K562 (cell line): ENCODE measurements around the gene TFAP2B. TPM values are rescaled to one million over a fixed set of nuclear protein-coding genes. Genes with fewer than 3 reads are reported as not detected.

Experiments used
- ATAC-seq: fragments of 200-7000 bp; cut with Tn5 transposase; 3 replicates; pipeline ENCODE4 v1.9.1; 2020; ENCODE audit warnings: moderate library complexity
- BruUV-seq: library from RNA; stranded (reverse); fragments of 400-500 nt; replicated peaks from 2 replicates; lab custom pipeline; 2021; lab: Mats Ljungman, UMichigan
- CTCF ChIA-PET: fragments of 300-600 bp; formaldehyde crosslinking; extraction: SDS; loops from one replicate; lab custom pipeline; 2021; ENCODE audit warnings: low intra/inter-chr PET ratio; lab: Yijun Ruan, JAX
- POLR2A ChIA-PET: fragments of 300-600, 350-650 bp; sonication (Branson Sonifier 250); formaldehyde crosslinking; extraction: SDS; loops from one replicate; lab custom pipeline; 2021; ENCODE audit warnings: antibody characterized with exemption, inconsistent platforms; lab: Yijun Ruan, JAX
- DNase-seq, 4 experiments: peaks; one replicate each; pipeline versions ENCODE4 v3.0.0 to v3.0.0-alpha.2; 2011 to 2018; ENCODE audit warnings: low spot score in 3 of 4, mixed read lengths in 3 of 4; ENCODE audit errors: extremely low read depth in 1 of 4
- FAIRE-seq: peaks from 2 replicates; lab custom pipeline; 2011; peaks lifted over from hg19 to GRCh38; lab: Jason Lieb, UNC
- H2AFZ ChIP-seq: 2 replicates; pipeline ENCODE4 v1.6.0; 2011; ENCODE audit warnings: low read depth, low read length, control low read depth, inconsistent platforms
- H3K27ac ChIP-seq: fragments of 200-600 bp; 3 replicates; pipeline ENCODE4 v1.8.0; 2011; ENCODE audit warnings: low read depth, mild to moderate bottlenecking, control low read depth, inconsistent platforms, low read length, moderate library complexity, mixed read lengths; ENCODE audit errors: extremely low read depth
- H3K27me3 ChIP-seq, 2 experiments: fragments of 300-600 bp in 1 of 2; 2 replicates in 1 of 2; 3 replicates in 1 of 2; pipeline versions ENCODE4 v1.6.0 to v1.8.0; 2011; ENCODE audit warnings: inconsistent platforms in 2 of 2, low read length in 2 of 2, mild to moderate bottlenecking in 1 of 2, mixed read lengths in 1 of 2, moderate library complexity in 1 of 2; ENCODE audit not compliant: control insufficient read depth in 2 of 2, insufficient read depth in 2 of 2
- H3K36me3 ChIP-seq: fragments of 300-600 bp; 3 replicates; pipeline ENCODE4 v1.8.0; 2011; ENCODE audit warnings: mild to moderate bottlenecking, low read length, inconsistent platforms; ENCODE audit not compliant: control insufficient read depth, insufficient read depth
- H3K4me1 ChIP-seq, 2 experiments: fragments of 200-600 bp in 1 of 2; replicated peaks in 1 of 2; 2 replicates in 1 of 2; 3 replicates in 1 of 2; pipeline versions ENCODE4 v1.5.1 to v1.8.0; 2011; ENCODE audit warnings: inconsistent platforms in 2 of 2, low read length in 2 of 2, mild to moderate bottlenecking in 1 of 2, mixed read lengths in 1 of 2, moderate library complexity in 1 of 2; ENCODE audit not compliant: control insufficient read depth in 2 of 2, insufficient read depth in 2 of 2
- H3K4me2 ChIP-seq: 2 replicates; pipeline ENCODE4 v1.6.1; 2011; ENCODE audit warnings: low read length, control low read depth, inconsistent platforms, mixed read lengths; ENCODE audit not compliant: insufficient read depth
- H3K4me3 ChIP-seq: fragments of 200-600 bp; sonication (generic), shearing (Covaris generic); 2 replicates; pipeline ENCODE4 v1.5.1; 2016; ENCODE audit warnings: control low read depth, inconsistent platforms
- H3K79me2 ChIP-seq: fragments of 200-600 bp; 3 replicates; pipeline ENCODE4 v1.8.0; 2011; ENCODE audit warnings: low read length, inconsistent platforms; ENCODE audit not compliant: control insufficient read depth, insufficient read depth
- H3K9ac ChIP-seq, 2 experiments: 2 replicates each; pipeline versions ENCODE4 v1.6.0 to v1.6.1; 2011; ENCODE audit warnings: low read depth in 2 of 2, low read length in 2 of 2, control low read depth in 1 of 2, inconsistent platforms in 1 of 2, mild to moderate bottlenecking in 1 of 2, mixed read lengths in 1 of 2; ENCODE audit not compliant: insufficient read depth in 1 of 2
- H3K9me1 ChIP-seq: one replicate; pipeline ENCODE4 v1.6.0; 2011; ENCODE audit warnings: inconsistent platforms, mild to moderate bottlenecking, low read length, moderate library complexity; ENCODE audit not compliant: control insufficient read depth, insufficient read depth
- H3K9me3 ChIP-seq: replicated peaks from 2 replicates; pipeline ENCODE4 v1.5.1; 2011; ENCODE audit warnings: low read depth, low read length, inconsistent platforms; ENCODE audit not compliant: control insufficient read depth, insufficient read depth
- H4K20me1 ChIP-seq: replicated peaks from 2 replicates; pipeline ENCODE4 v1.6.1; 2011; ENCODE audit warnings: low read length, inconsistent platforms, mixed read lengths; ENCODE audit not compliant: control insufficient read depth, insufficient read depth
- ARHGAP35 ChIP-seq: fragments of 450-650 bp; IDR thresholded peaks from 2 replicates; pipeline ENCODE4 v1.6.1; 2018; ENCODE audit not compliant: partially characterized antibody
- CAMTA2 ChIP-seq: fragments of 250-450 bp; sonication (Bioruptor Pico); conservative IDR thresholded peaks from 2 replicates; pipeline ENCODE4 v1.5.1; 2022
- EZH2 ChIP-seq: IDR thresholded peaks from 2 replicates; pipeline ENCODE4 v1.6.1; 2012; ENCODE audit warnings: low read depth, mild to moderate bottlenecking, inconsistent platforms, low read length, borderline replicate concordance
- HNRNPL ChIP-seq: fragments of 200-400 bp; formaldehyde crosslinking; IDR thresholded peaks from 2 replicates; pipeline ENCODE4 v1.6.1; 2017; ENCODE audit warnings: low read depth, mild to moderate bottlenecking, low read length
- JUNB ChIP-seq: fragments of 450-650 bp; formaldehyde crosslinking; conservative IDR thresholded peaks from 2 replicates; pipeline ENCODE4 v1.4.0; 2020; ENCODE audit warnings: mild to moderate bottlenecking
- MAFG ChIP-seq: fragments of 450-650 bp; conservative IDR thresholded peaks from 2 replicates; pipeline ENCODE4 v1.6.1; 2016; ENCODE audit warnings: missing genetic modification characterization, missing compliant biosample characterization
- MAZ ChIP-seq, 2 experiments: fragments of 450-650 bp in 1 of 2; sonication (generic) in 1 of 2; formaldehyde crosslinking; IDR thresholded peaks in 1 of 2; conservative IDR thresholded peaks in 1 of 2; 2 replicates each; pipeline versions ENCODE4 v1.4.0 to v1.5.0; 2020; ENCODE audit warnings: mild to moderate bottlenecking in 1 of 2, missing genetic modification reagents in 1 of 2
- NCOA2 ChIP-seq, 2 experiments: fragments of 450-650 bp; IDR thresholded peaks; 2 replicates each; pipeline ENCODE4 v1.6.1; 2018; ENCODE audit warnings: mild to moderate bottlenecking in 2 of 2, moderate library complexity in 1 of 2; ENCODE audit not compliant: partially characterized antibody in 2 of 2
- NFE2L1 ChIP-seq: fragments of 450-650 bp; IDR thresholded peaks from 2 replicates; pipeline ENCODE4 v1.6.1; 2016; ENCODE audit warnings: missing genetic modification characterization, low read depth, mild to moderate bottlenecking, missing compliant biosample characterization, moderate library complexity, borderline replicate concordance
- PML ChIP-seq: IDR thresholded peaks from 2 replicates; pipeline ENCODE4 v1.6.1; 2012; ENCODE audit warnings: low read length, inconsistent platforms
- ZC3H8 ChIP-seq: fragments of 450-650 bp; IDR thresholded peaks from 2 replicates; pipeline ENCODE4 v1.6.1; 2017
- ZEB2 ChIP-seq: fragments of 450-650 bp; IDR thresholded peaks from 2 replicates; pipeline ENCODE4 v1.6.1; 2016
- ZNF395 ChIP-seq: fragments of 200-800 bp; sonication (Bioruptor generic); IDR thresholded peaks from 2 replicates; pipeline ENCODE4 v1.6.1; 2017; ENCODE audit warnings: missing genetic modification characterization, missing compliant biosample characterization
- ZNF518B ChIP-seq: fragments of 250-450 bp; sonication (Bioruptor Pico); IDR thresholded peaks from 2 replicates; pipeline ENCODE4 v1.5.0; 2021; ENCODE audit warnings: mild to moderate bottlenecking, moderate library complexity
- ZNF655 ChIP-seq: fragments of 250-450 bp; sonication (Bioruptor Pico); IDR thresholded peaks from 2 replicates; pipeline ENCODE4 v1.5.0; 2021
- ZNF764 ChIP-seq: fragments of 250-450 bp; sonication (Bioruptor Pico); IDR thresholded peaks from 2 replicates; pipeline ENCODE4 v1.4.0; 2020; ENCODE audit warnings: low read depth, mild to moderate bottlenecking, moderate library complexity
- ZNF785 ChIP-seq: fragments of 250-450 bp; sonication (Bioruptor Pico); IDR thresholded peaks from 2 replicates; pipeline ENCODE4 v1.4.0; 2020; ENCODE audit warnings: mild to moderate bottlenecking
- WGBS: fragments of 100-300 bp; shearing (Covaris generic); methylation state at CpG from one replicate; pipeline ENCODE4 v1.1.6; 2016; ENCODE audit warnings: low coverage, mixed read lengths; ENCODE audit not compliant: insufficient coverage; ENCODE audit errors: missing lambda C conversion rate; 5-methylcytosine and 5-hydroxymethylcytosine counted together
- in situ Hi-C: fragments of 300-500 bp; cut with MboI; formaldehyde crosslinking; loops from 4 replicates; pipeline ENCODE4 v1.15.0; 2018; ENCODE audit warnings: inconsistent platforms, mixed read lengths
- intact Hi-C: fragments of 100-400 bp; cut with micrococcal nuclease; formaldehyde crosslinking; loops from 2 replicates; pipeline ENCODE4 v1.14.2; 2022
- polyA plus RNA-seq, 8 experiments: library from polyadenylated mRNA; depleted of rRNA in 4 of 8; stranded (reverse) in 5 of 8; unstranded in 3 of 8; fragments of >200 nt; fragmentation: Nextera tagmentation in 2 of 8; fragmentation: Illumina TruSeq in 1 of 8; extraction: Ambion mirVana in 2 of 8; extraction: Trizol in 1 of 8; gene quantifications; 2 replicates each; pipeline versions ENCODE4 v1.2.1 to v1.2.3, GENCODE V29; 2011 to 2014; ENCODE audit warnings: inconsistent platforms in 1 of 8, missing spikeins in 1 of 8
- total RNA-seq, 7 experiments: library from RNA; depleted of rRNA in 6 of 7; stranded (reverse); fragments of >200 nt in 6 of 7; fragmentation: Illumina TruSeq in 2 of 7; extraction: Trizol in 2 of 7; gene quantifications; 2 replicates each; pipeline versions ENCODE4 v1.2.1 to v1.2.3, GENCODE V29; 2011 to 2021; ENCODE audit warnings: low replicate concordance in 1 of 7

Gene TFAP2B
- total and polyA plus RNA-seq, 9 of the 15 experiments (the other 6 are each of a cell fraction or from before 2014, with no cell fraction given) = not detected

- under 1% methylated on average over 16 of the region's 16 CpGs for WGBS
- peak overlapping the region; percentile 88 for H3K4me2 ChIP-seq
- BruUV-seq = no TSS peak
- peak overlapping the region; percentile 47 for H3K4me3 ChIP-seq
- H2AFZ ChIP-seq = peak overlapping the region; percentile 99
- peak overlapping the region; percentile 40; the same call in 2 of the 3 replicates for H3K27ac ChIP-seq
- no peaks in the 10 kb centered on the region for H3K9me1 ChIP-seq
- H3K9ac ChIP-seq = peak overlapping the region in 1 of 2 experiments; percentile 77; a peak in 2 of 4 replicates
- peak; percentile 35 to 53 (median 50) for DNase-seq
- FAIRE-seq = no peak
- POLR2A ChIA-PET = no interaction called here
- ATAC-seq = peak; percentile 79
- peaks cover 0 to 5% of the 10 kb centered on the region in 2 experiments; a peak in 1 of 5 replicates for H3K27me3 ChIP-seq
- intact Hi-C loops (loop anchor here (1.0 to 10.0 kb wide), 9 partner anchors 59 to 1205 kb away; no protein-coding TSS in a partner anchor), in situ Hi-C loops (loop anchor here (10.0 to 25.0 kb wide), 3 partner anchors 539 to 1197 kb away; no protein-coding TSS in a partner anchor)
- no peaks in the 10 kb centered on the region for H3K79me2 ChIP-seq
- no peaks in the 10 kb centered on the region for H3K4me1 ChIP-seq
- CTCF ChIA-PET = interaction anchor here (0.6 to 2.1 kb wide), 11 partner anchors 23 to 1235 kb away, joined by 3 to 10 read pairs (median 3); no protein-coding TSS in a partner anchor
- H3K36me3 ChIP-seq = no peaks in the 10 kb centered on the region
- 0 out of 2 replicates have a peak, but pooled peaks cover 3% of the 10 kb centered on the region for H3K9me3 ChIP-seq
- no peaks in the 10 kb centered on the region for H4K20me1 ChIP-seq
- no peak for TF ChIP-seq MAFG (tag)
- TF ChIP-seq ZNF395 (CRISPR knock-in tag) = no peak
- no peak for TF ChIP-seq MAZ (CRISPR knock-in tag; conservative IDR thresholded peaks at IDR 0.05 in 1 of 2, IDR thresholded peaks at IDR 0.05 in 1 of 2)
- no peak for TF ChIP-seq ZC3H8
- TF ChIP-seq NFE2L1 (tag) = no peak
- no peak for TF ChIP-seq JUNB (CRISPR knock-in tag)
- no peak for TF ChIP-seq ZNF518B
- no peak for TF ChIP-seq EZH2
- no peak; the same call in 1 of the 2 replicates for TF ChIP-seq ZEB2
- no peak for TF ChIP-seq ZNF655
- TF ChIP-seq PML = no peak
- TF ChIP-seq ZNF764 = no peak
- TF ChIP-seq NCOA2 (IDR thresholded peaks at IDR 0.05; ENCODE audit: partially characterized antibody in 2 of 2) = no peak
- TF ChIP-seq HNRNPL = no peak
- no peak for TF ChIP-seq ZNF785 (CRISPR knock-in tag)
- no peak for TF ChIP-seq CAMTA2 (CRISPR knock-in tag)
- no peak for TF ChIP-seq ARHGAP35
Measured at GRCh38 chr6:50815436-50816114, 3.1 kb upstream of the TFAP2B start.
